Breast epithelium (tissue), 4 donors: ENCODE measurements around the gene CXCR5. TPM values are rescaled to one million over a fixed set of nuclear protein-coding genes. Genes with fewer than 3 reads are reported as not detected.
A peak's percentile ranks its signal among the peaks of the same experiment; 100 is the strongest.

Experiments used
- DNase-seq, 2 donors: peaks; one replicate each; pipeline ENCODE4 v3.0.0-alpha.2; 2019; ENCODE audit warnings: low spot score in 2 of 2
- H3K27ac ChIP-seq, 2 donors: fragments of 200-600 bp; sonication (generic) in 1 of 2; one replicate each; pipeline ENCODE4 v1.5.1; 2016 to 2019; ENCODE audit warnings: mild to moderate bottlenecking in 1 of 2
- H3K27me3 ChIP-seq, 2 donors: fragments of 200-600 bp; sonication (generic) in 1 of 2; one replicate each; pipeline versions ENCODE4 v1.5.1 to v1.6.0; 2017 to 2019; ENCODE audit warnings: control low read depth in 1 of 2, mild to moderate bottlenecking in 1 of 2
- H3K36me3 ChIP-seq: fragments of 200-600 bp; one replicate; pipeline ENCODE4 v1.5.1; 2019
- H3K4me1 ChIP-seq, 2 donors: fragments of 200-600 bp; sonication (generic); one replicate each; pipeline ENCODE4 v1.5.1; 2016 to 2019; ENCODE audit warnings: control low read depth in 1 of 2
- H3K4me3 ChIP-seq, 3 donors: fragments of 200-600 bp; sonication (generic); 1 replicate in 2 of 3; 2 replicates in 1 of 3; pipeline ENCODE4 v1.5.1; 2016 to 2019; ENCODE audit warnings: mild to moderate bottlenecking in 3 of 3, moderate library complexity in 2 of 3
- H3K9me3 ChIP-seq, 2 donors: fragments of 200-600 bp; sonication (generic) in 1 of 2; one replicate each; pipeline ENCODE4 v1.5.1; 2016 to 2019; ENCODE audit warnings: control low read depth in 1 of 2
- CTCF ChIP-seq, 3 donors: fragments of 450-650 bp; IDR thresholded peaks; one replicate each; pipeline ENCODE4 v1.5.1; 2016 to 2017; ENCODE audit warnings: antibody characterized with exemption in 3 of 3, mild to moderate bottlenecking in 3 of 3, moderate library complexity in 3 of 3
- POLR2A ChIP-seq: fragments of 450-650 bp; IDR thresholded peaks from one replicate; pipeline ENCODE4 v1.6.1; 2016; ENCODE audit warnings: antibody characterized with exemption, mild to moderate bottlenecking, moderate library complexity
- POLR2AphosphoS5 ChIP-seq, 3 donors: sonication (generic); formaldehyde crosslinking; IDR thresholded peaks; one replicate each; pipeline ENCODE4 v1.6.1; 2017; ENCODE audit warnings: antibody characterized with exemption in 3 of 3
- intact Hi-C: fragments of 100-400 bp; cut with DNase I; formaldehyde crosslinking; loops from one replicate; pipeline ENCODE4 v1.15.1; 2023; ENCODE audit warnings: low total_unique reads
- total RNA-seq, 3 donors: library from RNA; depleted of rRNA; stranded (reverse); fragments of >200 nt; gene quantifications; one replicate each; pipeline ENCODE4 v1.1.0, GENCODE V29; 2016

The CXCR5 gene
- total RNA-seq, 3 donors from 2014 or later, result not detected

GRCh38 chr11:118914178-118914918, 30.7 kb downstream of the CXCR5 start:
- TF ChIP-seq CTCF (IDR thresholded peaks at IDR 0.05) (no peak), POLR2AphosphoS5 (IDR thresholded peaks at IDR 0.05) (no peak), POLR2A (no peak)
- Histone ChIP-seq H3K27me3 (no peaks in the 10 kb centered on the region), H3K9me3 (no peaks in the 10 kb centered on the region), H3K36me3 (no peaks in the 10 kb centered on the region), H3K4me1 (peaks cover 75 to 77% of the 10 kb centered on the region in 2 donors), H3K4me3 (peak overlapping the region in 2 of 3 donors; percentile 23 to 62), H3K27ac (peak overlapping the region; percentile 96 to 100)
- DNase-seq, result peak in 1 of 2 donors; percentile 81
- intact Hi-C loops, result no loop called here

GRCh38 chr11:118914987-118915386, 31.3 kb downstream of the CXCR5 start:
- DNase-seq, result no peak
- no peaks in the 10 kb centered on the region for H3K27me3 ChIP-seq
- H3K36me3 ChIP-seq, result no peaks in the 10 kb centered on the region
- H3K4me1 ChIP-seq, result peaks cover 76 to 78% of the 10 kb centered on the region in 2 donors
- no peak overlapping the region for H3K4me3 ChIP-seq
- H3K27ac ChIP-seq, result peak overlapping the region; percentile 96 to 100
- TF ChIP-seq POLR2AphosphoS5 (IDR thresholded peaks at IDR 0.05) (no peak), POLR2A (no peak), CTCF (IDR thresholded peaks at IDR 0.05) (no peak)
- intact Hi-C loops, result no loop called here
- H3K9me3 ChIP-seq, result no peaks in the 10 kb centered on the region

- intact Hi-C loops, result no loop called here
- Histone ChIP-seq H3K27ac (peak overlapping the region; percentile 96 to 100), H3K27me3 (no peaks in the 10 kb centered on the region), H3K9me3 (no peaks in the 10 kb centered on the region), H3K36me3 (no peaks in the 10 kb centered on the region), H3K4me1 (peaks cover 76 to 82% of the 10 kb centered on the region in 2 donors), H3K4me3 (peak overlapping the region in 1 of 3 donors; percentile 25)
- DNase-seq, result no peak
- TF ChIP-seq POLR2A, result no peak
- TF ChIP-seq CTCF (IDR thresholded peaks at IDR 0.05), result no peak
- TF ChIP-seq POLR2AphosphoS5 (IDR thresholded peaks at IDR 0.05), result no peak
Measured at GRCh38 chr11:118915396-118915795, 31.7 kb downstream of the CXCR5 start.

GRCh38 chr11:118915941-118916841, 32.5 kb downstream of the CXCR5 start:
- H3K4me3 ChIP-seq, result peak overlapping the region in 2 of 3 donors; percentile 7 to 25

GRCh38 chr11:118916842-118917388, 33.2 kb downstream of the CXCR5 start:
- TF ChIP-seq POLR2AphosphoS5 (IDR thresholded peaks at IDR 0.05) (peak in 1 of 3 donors; percentile 37), POLR2A (no peak)
- intact Hi-C loops, result no loop called here
- DNase-seq, result no peak
- peak overlapping the region in 2 of 3 donors; percentile 7 to 25 for H3K4me3 ChIP-seq
- peaks cover 68 to 82% of the 10 kb centered on the region in 2 donors for H3K4me1 ChIP-seq
- no peaks in the 10 kb centered on the region for H3K9me3 ChIP-seq
- H3K27me3 ChIP-seq, result no peaks in the 10 kb centered on the region
- no peaks in the 10 kb centered on the region for H3K36me3 ChIP-seq
- H3K27ac ChIP-seq, result peak overlapping the region; percentile 96 to 100

More at GRCh38 chr11:118915941-118916841, 32.5 kb downstream of the CXCR5 start:
- H3K4me1 ChIP-seq, result peaks cover 69 to 82% of the 10 kb centered on the region in 2 donors
- no peak for TF ChIP-seq POLR2A
- no peaks in the 10 kb centered on the region for H3K9me3 ChIP-seq
- intact Hi-C loops, result no loop called here
- DNase-seq, result no peak
- no peaks in the 10 kb centered on the region for H3K36me3 ChIP-seq
- no peaks in the 10 kb centered on the region for H3K27me3 ChIP-seq
- peak overlapping the region; percentile 96 to 100 for H3K27ac ChIP-seq
